Forelimb muscle (tissue), 1 donor: Measurements from ENCODE around the gene TMC5. TPM values are rescaled to one million over a fixed set of nuclear protein-coding genes. Genes with fewer than 3 reads are reported as not detected.
"Not testable (repeated sequence)": the region's sequence is repeated elsewhere in the genome, so short reads cannot be mapped to it uniquely, and the experiment has no call there.

Experiments
- DNase-seq: peaks from one replicate; pipeline ENCODE4 v3.0.0-alpha.2; 2013; ENCODE audit warnings: low read depth
- polyA plus RNA-seq: library from polyadenylated mRNA; unstranded; fragments of 120-200 nt; gene quantifications from one replicate; pipeline ENCODE4 v1.2.1, GENCODE V29; 2013; ENCODE audit not compliant: insufficient read length

Gene TMC5
- polyA plus RNA-seq, 1 donor, result 0.05 TPM

- no peak for DNase-seq
Observed at GRCh38 chr16:19542138-19542821, 124.6 kb downstream of the TMC5 start.

GRCh38 chr16:19543278-19543996 lies 125.8 kb downstream of the TMC5 start:
- DNase-seq, result not testable (repeated sequence)

GRCh38 chr16:19548144-19548543 lies 130.5 kb downstream of the TMC5 start:
- DNase-seq, result no peak

Other genes with a start within 250 kb of the TMC5 start
- gene SYT17, start 249.6 kb upstream of the TMC5 start, polyA plus RNA-seq, result 5.9 TPM
- 0.16 TPM for gene CLEC19A, start 132.2 kb upstream of the TMC5 start, polyA plus RNA-seq
- gene GDE1, start 104.2 kb downstream of the TMC5 start, polyA plus RNA-seq, result 52.4 TPM
- 15.0 TPM for gene CCP110, start 106.1 kb downstream of the TMC5 start, polyA plus RNA-seq
- 29.1 TPM for gene VPS35L, start 137.8 kb downstream of the TMC5 start, polyA plus RNA-seq